Left forelimb (tissue), 1 donor: ENCODE data around the gene CYP11A1.
A peak's percentile ranks its signal among the peaks of the same experiment; 100 is the strongest.

Experiments
- DNase-seq: peaks from one replicate; pipeline ENCODE4 v3.0.0-alpha.2; 2018; ENCODE audit warnings: low spot score

Gene CYP11A1

DNA sequence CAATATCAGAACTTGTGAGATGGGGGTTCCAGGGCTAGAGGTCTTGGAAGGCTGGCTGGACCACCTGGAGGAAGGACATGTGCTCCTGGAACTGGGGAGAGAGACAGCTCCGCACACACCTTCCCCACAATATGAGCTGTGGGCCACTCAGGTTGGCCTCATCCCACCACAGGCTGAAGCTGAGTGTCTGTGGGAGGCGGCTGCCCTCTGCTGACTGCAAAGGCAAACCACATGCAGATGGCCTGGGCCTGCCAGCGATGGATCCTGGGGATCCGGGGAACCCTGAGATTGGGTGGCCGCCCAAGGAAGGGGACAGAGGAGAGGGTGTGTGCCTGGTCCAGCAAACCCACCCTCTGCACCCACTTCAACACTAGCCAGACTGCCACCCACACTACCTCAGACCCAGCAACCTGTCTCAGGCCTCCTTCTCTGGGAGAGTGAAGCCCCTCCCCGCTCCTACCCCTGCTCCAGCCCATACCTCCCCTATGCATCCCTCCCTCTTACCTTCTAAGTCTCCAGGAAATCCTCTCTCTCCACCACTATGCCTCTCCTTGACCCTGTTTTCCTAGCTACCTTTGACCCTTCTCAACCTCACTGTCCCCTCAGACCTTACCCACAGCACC is 44.8 kb downstream of the CYP11A1 start:
- DNase-seq: peak; percentile 81

DNA sequence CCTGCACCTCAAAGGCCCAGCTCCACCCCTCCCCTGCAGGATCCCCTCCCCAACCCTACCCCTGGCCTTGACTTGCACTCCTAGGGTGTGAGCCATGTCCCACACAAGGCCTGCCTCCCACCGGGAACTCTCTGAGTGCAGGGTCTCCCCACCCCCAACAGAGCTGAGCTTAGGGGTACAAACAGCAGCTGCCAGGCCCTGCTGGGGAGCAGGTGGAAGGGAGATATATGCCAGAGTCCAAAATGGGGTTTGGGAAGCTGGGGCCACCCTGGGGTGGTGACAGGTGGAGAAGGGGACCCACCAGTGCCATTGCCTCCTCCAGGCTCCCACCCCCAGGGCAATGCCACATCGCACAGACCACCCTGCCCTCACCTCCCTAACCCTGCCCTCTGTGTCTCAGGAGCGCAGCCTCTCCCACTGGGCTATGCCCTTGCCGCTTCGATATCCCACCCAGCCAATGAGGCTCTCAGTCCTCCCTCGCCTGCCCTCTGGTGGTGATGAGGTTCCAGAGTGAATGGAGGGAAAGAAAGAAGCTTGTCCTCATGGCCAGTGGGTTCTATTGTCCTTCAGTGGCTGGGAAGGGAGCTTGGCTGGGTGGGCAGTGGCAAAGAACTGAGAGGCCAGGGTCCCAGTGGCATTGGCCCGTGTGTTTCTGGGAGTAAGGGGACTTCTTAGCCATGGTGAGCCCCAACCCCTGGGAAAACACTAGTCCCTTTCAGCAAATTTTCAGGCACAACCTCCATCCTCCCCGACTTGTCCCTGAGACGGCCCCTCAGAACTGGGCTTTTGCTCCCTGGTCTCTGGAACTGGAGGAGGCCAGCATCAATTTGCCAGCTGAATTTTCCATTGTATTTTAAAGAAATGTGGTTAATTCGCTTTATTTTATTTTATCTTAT is 46.8 kb downstream of the CYP11A1 start:
- no peak for DNase-seq

DNA sequence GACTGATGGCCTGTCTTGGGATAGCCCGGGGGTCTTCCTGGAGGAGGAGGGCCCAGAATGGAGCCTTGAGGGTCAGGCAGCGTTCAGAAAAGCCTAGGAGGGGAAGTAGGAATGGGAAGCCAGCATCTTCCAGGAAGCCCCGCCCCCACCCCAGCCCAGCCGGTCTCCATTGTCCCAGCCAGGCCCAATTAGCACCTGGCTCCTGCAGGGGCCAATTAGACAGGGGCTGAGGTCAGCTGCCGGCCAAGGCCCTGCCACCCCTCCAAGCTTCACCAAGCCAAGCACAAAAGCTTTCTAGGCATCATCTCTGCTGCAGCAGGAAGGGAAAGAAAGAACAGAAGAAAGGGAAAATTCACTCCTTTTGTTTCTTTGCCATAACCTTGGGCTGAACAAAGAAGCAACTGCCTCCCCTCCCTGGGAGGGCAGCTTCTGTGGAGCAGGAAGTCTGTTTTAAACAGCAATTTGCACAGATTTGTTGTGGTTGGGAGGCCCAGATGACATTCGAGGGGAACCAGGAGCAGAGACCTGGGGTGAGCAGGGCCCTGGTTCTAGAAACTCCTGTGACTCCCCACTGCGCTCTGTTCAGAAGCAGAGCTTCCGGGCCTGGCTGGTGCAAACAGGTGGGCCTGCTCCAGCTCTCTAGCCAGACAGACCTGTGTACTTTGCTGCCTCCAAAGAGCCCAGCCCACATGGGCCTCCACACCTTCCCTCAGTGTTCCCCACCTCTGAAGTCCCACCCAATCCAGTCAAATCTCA is 47.7 kb downstream of the CYP11A1 start:
- no peak for DNase-seq

DNA sequence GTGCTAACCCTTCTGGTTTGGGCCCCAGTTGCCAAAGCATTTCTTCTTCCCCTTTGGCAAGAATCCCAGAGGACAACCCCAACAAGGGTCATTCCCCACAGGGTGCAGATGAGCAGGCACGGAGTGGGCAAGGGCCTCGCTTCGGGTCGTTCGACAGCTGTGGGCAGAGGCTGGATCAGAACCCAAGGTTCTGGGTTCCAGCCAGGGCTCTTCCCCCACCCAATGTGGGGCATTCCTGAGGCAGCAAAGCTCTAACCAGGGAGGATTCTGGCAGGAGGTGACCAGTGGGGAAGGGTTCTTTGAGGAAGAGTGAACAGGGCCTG is 48.3 kb downstream of the CYP11A1 start:
- DNase-seq: no peak

DNA sequence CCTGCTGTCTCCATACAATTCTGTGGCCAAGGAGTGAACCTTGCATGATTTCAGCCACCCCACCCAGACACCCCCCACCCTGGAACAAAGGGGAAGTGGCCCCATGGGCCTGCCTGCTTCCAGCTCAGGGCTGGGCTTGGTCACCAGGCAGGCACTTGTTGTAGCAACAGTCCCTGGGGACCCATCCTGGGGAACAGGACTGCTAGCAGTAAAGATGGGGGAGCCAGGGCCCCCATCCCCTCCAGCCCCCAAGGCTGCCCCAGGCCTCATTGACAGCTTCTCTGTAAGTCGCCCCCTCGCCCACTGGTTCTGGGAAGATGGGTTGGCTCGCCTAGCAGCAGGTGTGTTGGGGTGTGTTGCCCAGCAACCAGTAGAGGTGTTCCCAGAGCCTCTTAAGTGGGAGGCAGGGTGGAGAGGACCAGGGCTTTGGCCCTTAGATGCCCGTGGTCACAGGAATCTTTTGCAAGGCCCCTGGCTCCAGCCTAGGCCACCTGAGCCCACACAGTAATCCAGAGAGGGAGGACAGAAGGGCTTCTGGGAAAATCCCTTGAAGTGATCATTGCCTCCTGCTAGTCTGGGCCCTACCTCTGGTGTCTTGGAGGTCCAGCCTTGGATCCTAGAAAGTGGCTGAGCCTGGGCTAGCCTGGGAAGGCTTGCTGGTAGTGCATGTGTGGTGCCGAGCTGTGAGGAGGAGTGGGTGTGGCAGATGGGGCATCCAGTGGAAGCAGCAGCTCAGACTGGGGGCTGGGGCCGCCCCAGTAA is 48.9 kb downstream of the CYP11A1 start:
- DNase-seq: peak; percentile 83

DNA sequence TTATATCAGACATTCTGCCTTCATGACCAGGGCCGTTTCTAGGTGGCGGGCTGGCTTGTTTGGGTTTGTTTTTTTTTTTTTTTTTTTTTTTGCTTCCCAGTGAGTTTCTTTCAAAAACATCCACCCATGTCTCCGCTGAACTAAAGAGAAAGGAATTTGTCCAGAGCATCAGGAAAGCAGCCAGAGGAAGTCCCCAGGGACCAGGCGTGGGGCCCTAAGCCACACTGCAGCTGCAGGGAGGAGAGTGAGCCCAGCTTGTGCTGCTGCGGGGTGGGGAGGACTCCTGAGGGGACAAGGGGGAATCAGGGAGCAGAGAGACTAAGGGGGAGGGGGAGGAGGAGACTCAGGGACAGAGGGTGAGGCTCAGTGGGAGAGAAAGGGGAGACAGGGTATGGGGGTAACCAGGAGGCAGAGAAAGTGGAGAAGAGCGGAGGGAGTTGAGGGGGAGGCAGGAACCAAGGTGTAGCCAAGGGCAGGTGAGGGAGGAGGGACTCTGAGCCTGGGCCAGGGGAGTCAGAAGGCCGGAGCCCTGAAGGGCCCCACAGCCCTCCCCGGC is 49.5 kb downstream of the CYP11A1 start:
- DNase-seq: peak; percentile 91

DNA sequence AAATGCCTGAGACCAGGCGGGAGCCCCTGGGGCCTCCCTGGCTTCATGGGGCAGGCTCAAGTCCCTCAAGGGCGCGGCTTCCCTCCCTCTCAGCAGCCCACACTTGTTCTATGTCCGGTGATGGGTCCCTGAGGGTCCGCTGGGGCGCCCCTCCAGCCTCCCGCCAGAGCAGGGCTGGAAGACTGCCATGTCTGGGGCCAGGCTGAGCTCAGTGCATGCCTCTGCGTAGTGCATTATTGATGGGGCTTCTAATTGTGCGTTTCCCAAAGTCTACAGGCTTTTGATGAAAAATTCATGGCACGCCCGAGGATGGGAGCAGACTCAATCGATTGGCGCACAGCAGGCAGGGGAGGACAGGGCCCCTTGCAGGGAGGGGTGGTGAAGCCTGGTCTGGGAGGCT is 51.3 kb downstream of the CYP11A1 start:
- no peak for DNase-seq

DNA sequence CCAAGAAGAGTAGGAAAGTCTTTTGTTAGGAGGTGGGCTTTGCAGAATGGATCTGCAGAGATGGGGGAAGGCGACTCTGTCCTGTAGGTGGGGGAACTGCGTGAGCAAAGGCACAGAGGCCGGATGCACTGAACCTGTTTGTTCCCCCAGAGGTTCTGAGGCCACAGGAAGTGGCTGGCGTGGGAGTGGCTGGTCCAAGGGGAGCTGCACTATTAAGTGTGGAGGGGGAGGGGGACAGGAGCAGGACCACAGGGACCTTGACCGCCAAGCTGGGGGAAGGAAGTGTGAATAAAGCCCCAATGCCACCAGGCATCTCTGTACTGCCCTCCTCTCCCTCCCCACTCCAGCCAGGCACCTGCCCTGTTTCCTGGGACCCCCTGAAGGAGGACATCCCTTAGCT is 51.8 kb downstream of the CYP11A1 start:
- DNase-seq: no peak

DNA sequence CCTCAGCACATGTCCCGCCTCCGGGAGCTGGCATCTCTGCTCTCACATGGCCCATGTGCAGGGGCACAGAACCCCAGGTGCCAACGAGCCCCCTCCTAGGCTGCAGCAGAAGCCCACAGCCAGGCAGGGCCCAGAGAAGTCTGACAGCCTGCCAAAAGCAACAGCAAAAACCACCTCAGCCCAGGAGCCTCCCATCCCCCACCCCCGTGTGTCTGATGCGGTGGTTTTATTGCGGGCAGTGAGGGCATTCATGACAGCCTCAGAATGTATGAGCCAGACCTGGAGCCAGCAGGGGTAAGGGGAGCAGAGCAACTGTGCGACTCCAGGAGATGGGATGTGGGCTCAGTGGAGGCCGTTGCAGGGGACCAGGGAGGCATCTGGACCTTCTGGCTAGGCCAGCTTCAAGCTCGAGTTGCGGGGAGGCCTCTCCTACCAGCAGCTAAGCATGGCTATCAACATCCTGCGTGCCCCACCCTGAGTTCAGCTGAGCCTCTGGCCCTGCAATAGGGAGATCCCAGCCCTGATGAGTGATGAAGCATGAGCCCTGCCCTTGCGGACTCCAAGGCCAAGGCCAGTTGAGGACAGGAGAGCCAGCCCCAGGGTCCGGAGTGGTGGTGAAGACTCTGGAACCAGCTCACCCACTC is 52.5 kb downstream of the CYP11A1 start:
- no peak for DNase-seq

DNA sequence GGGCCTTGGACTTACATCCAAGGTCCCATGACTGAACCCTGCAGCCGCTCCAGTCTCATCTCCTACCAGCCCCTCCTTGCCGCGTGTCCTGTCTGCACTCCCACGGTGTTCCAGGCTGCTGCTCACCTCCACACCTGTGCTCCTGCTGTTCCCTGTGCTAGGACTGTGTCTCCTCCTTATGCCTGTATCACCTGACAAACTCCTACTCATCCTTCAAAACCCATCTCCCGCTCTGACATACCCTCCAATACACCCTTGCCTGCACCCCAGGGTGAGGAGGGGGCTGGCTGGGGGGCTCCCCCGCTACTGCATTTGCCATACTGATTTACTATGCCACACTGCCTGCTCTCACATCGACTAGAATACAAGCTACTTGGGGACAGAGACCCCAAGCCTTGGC is 53.6 kb downstream of the CYP11A1 start:
- DNase-seq: no peak

DNA sequence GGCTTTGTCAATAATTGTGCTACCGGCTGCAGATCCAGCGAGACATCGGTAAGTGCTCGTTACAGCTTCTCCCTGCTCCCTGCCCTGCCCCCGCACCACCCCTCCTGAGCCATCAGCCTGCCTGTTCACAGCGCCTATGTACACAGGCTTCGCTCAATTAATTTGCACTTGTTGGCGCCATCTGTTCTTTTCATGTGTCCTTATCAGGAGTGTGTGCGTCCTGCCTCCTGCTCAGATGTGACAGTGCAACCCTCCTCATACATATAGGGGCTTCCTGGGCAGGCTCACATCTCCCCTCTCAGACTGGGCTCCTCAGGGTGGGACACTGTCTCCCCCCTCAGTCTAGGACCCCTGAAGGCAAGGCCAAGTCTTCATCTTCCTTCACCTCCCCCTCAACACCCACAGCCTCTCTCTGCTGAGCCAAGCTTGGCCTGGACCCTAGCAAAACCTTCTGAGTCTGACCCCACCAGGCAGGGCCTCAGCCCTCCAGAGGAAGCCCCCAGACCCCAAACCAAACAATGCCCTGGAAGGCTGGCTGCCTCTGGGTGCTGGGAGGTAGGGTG is 54.9 kb downstream of the CYP11A1 start:
- DNase-seq: no peak

DNA sequence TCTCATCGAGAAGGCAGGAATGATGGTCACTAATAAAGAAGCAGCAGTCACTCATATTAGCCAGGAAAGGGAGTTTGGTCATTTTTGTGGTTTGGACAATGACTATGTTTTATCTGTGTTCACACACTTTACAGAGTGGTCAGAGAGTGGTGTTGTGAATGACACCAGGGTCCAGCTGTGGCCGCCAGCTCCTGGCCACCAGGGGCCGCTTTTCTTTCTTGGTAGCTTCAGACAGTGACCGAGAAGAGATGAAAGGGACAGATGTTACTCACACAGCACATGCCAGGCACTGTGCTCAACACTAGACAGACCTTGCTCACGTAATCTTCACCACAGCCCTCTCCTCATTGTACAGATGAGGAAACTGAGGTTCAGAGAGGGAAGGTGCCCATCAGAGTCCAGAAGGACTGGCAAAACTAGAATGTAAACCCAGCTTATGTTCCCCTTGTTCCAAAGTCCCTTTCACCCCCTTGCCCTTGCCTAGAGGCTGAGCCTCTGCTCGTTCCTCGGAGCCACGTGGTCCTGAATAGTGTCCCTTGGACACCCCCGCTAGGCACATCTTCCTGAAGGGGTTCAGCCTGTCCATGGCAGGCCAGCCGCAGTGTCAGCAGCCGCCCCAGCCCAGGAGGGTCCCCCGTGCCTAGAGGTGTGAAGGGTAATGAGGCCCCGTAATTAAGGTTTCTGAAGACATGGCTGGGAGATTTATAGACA is 55.6 kb downstream of the CYP11A1 start:
- no peak for DNase-seq

DNA sequence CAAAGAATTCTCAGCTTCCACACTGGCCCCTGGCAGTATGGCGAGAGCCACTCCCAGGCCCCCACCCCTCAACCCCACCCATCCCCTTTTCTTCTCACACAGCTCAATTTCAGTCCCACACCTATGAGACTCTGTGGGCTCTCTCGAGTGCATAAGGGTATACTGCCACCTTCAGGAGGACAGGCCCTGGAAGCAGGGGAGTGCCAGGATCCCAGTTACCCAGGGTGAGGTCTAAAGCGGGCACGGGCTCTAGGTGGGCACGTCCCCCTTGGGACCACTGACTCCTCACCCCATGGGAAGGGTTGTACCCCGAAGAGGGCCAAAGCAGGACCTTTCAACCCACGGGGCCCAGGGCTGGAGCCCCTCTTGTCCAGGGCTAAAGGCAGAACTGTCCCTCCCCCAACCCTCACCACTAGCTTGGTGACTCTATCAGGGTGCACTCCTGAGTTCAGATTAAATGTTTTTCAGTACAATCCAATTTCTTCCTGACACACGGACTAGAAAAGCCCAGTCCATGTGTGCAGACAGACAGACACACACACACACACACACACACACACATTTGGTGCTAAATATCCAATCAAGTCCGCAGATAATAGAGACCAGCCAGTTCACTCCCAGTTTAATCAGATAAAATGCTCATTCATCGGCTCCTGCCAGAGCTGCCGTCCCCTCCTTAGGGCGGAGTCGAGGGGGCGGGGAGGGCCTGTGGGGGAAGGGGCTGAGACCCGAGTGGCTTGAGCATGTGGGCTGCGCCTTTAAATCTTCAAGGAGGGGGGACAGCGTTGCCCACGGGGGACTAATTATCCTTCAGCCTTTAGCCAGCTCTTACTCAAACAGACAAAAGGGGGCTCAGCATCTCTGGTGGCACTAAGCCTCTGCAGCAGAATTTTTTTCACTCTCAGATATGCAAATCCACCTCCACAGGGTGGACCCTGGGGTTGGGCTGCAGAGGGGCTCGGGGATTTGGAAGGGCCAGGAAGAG is 59.3 kb downstream of the CYP11A1 start:
- no peak for DNase-seq

DNA sequence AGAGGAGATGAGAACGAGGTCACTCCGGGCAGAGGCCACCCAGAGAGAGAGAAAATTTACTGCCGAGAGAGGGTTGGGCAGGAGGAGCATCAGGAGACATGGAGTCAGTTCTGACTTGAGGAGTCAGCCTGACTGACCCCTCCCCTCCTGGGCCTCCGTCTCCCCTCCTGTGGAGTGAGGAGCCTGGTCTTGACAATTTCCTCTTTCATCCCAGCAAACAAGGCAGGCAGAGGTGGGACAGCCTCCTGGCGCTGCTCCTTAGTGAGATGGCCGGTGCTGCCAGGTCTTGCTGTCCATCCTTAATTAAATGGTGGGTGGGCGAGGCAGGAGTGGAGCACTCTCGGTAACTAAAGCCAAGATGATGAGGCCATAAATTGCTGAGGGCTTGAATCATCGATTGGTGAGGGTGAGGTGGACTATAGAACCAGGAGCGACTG is 60.6 kb downstream of the CYP11A1 start:
- DNase-seq: no peak

DNA sequence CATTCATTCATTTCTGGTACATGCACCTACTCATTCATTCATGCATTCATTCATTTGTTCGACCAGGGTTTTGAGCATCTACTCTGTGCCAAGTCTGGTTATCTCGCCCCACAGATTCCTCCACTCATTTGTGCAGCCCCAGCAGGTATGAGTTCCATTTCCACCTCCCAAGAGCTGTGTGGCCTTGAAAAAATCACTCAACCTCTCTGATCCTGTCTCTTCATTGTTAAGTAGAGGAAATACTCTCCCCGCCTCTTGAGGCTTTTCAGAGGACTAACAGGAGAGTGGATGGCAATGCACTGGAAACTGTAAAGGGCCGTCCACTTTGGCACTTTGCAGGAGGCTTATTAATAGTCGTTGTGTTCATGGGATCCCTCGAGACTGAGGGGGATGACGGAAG is 61.8 kb downstream of the CYP11A1 start:
- DNase-seq: no peak

DNA sequence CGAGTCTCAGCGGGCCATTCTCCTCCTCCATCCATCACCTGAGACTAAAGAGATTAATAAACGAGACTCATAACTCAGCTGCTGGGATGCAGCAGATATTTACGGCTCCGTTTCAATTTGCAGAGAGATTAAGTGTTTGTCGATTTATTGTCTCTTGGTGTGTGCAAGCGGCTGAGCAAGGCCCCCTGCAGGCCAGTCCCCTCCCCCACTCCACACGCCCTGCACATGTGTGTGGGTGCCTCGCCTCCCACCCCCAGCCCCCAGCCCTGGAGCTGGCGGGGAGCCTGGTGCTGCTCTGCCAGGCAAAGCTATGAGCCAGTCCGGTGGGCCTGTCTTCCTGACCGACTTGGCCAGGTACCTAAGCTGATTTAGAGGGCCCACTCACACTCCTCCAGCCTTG is 63.0 kb downstream of the CYP11A1 start:
- DNase-seq: no peak

DNA sequence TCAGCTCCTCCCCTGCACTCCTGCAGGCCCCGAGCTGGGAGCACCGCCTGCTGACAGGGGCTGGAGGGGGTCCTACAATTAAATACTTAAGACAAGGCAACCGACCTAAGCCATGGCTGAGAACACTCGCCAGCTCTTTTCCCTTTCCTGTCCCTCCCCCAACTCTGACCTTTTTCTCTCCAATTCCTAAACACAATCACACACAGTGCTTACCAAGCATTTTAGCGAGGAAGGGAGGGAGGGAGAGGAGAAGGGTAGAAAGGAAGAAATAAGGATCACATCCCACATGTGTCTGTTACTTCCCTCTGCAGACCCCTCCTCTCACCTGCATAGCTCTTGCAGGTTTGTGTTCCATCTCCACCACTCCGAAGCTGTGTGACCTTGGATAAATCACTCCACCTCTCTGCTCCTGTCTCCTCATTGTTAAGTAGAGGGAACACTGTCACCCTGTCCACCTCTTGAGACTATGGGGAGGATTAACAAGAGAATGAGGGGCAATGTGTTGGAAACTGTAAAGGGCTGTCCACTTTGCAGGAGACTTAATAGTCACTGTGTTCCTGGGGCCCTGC is 63.6 kb downstream of the CYP11A1 start:
- no peak for DNase-seq

DNA sequence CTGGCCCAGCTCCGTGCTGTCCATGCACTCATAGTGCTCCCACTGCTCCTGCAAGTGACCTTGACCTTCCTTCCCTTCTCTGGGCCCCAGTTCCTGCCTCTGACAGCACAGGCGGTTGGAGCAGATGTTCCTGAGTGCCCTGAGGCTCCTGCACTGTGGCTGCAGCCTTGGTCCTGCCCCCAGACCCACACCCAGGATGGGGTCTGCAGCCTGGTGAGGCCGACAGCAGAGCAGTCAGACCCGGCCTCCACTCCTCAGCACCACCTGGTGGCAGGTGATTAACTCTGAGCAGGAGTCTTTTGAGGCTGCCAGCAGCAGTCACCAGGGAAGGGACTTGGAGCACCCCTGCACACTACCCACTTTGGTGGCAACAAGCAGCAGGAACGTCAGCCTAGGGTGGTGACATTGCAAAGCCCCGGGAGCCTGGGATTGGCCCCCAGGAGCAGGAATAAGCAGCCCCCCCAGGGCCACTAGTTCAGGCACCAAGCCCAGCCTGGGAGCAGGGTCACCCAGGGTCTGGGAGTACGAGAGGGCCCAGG is 64.6 kb downstream of the CYP11A1 start:
- DNase-seq: no peak
